ENCODE results near the gene GDAP2.
"Not testable (repeated sequence)": the region's sequence is repeated elsewhere in the genome, so short reads cannot be mapped to it uniquely, and the experiment has no call there.

GDAP2 gene

GRCh38 chr1:117929343-117930172 is at the start of gene GDAP2, which contains the start of gene WDR3:
GDAP2 (minus strand) TSS chr1:117929621; CDS start chr1:117920357, 9,264 bp downstream.
WDR3 (plus strand) TSS chr1:117929739; CDS start chr1:117933320, 3,581 bp downstream.
- peak; percentile 93 to 96 for DNase-seq

GRCh38 chr1:117976381-117976780 is 47.0 kb upstream of the GDAP2 start:
- DNase-seq, result no peak

GRCh38 chr1:117971777-117972176 is 42.4 kb upstream of the GDAP2 start:
- DNase-seq, result no peak

- no peak for DNase-seq
These were observed 40.8 kb upstream of the GDAP2 start for GRCh38 chr1:117970252-117970651.

GRCh38 chr1:117967881-117968280 is 38.5 kb upstream of the GDAP2 start:
- no peak for DNase-seq

GRCh38 chr1:117967477-117967876 is 38.1 kb upstream of the GDAP2 start:
- DNase-seq, result peak in 1 of 2 donors; percentile 37

GRCh38 chr1:117964290-117965038 is 35.0 kb upstream of the GDAP2 start:
- DNase-seq, result no peak

- no peak for DNase-seq
These were observed 29.9 kb upstream of the GDAP2 start for GRCh38 chr1:117959364-117959763.

- no peak for DNase-seq
These were observed 23.0 kb upstream of the GDAP2 start for GRCh38 chr1:117952386-117952785.

GRCh38 chr1:117942293-117942692 is 12.9 kb upstream of the GDAP2 start:
- DNase-seq, result no peak

- no peak for DNase-seq
These were observed 4.3 kb upstream of the GDAP2 start for GRCh38 chr1:117933769-117934168.

- DNase-seq, result no peak
These were observed 3.2 kb upstream of the GDAP2 start for GRCh38 chr1:117932576-117932975.

- DNase-seq, result no peak
These were observed 1.1 kb upstream of the GDAP2 start for GRCh38 chr1:117930484-117930883.

- no peak for DNase-seq
These were observed 689 bp upstream of the GDAP2 start for GRCh38 chr1:117930173-117930447.

- peak; percentile 11 to 43 for DNase-seq
These were observed 509 bp downstream of the GDAP2 start for GRCh38 chr1:117928881-117929342.

- DNase-seq, result no peak
These were observed 3.4 kb downstream of the GDAP2 start for GRCh38 chr1:117925981-117926380.

GRCh38 chr1:117922717-117923116 is 6.7 kb downstream of the GDAP2 start:
- DNase-seq, result not testable (repeated sequence)

GRCh38 chr1:117921991-117922390 is 7.4 kb downstream of the GDAP2 start:
- no peak for DNase-seq

GRCh38 chr1:117919376-117919775 is 10.0 kb downstream of the GDAP2 start:
- DNase-seq, result no peak

- no peak for DNase-seq
These were observed 18.4 kb downstream of the GDAP2 start for GRCh38 chr1:117911051-117911450.

GRCh38 chr1:117905019-117905418 is 24.4 kb downstream of the GDAP2 start:
- DNase-seq, result no peak

- DNase-seq, result no peak
These were observed 24.9 kb downstream of the GDAP2 start for GRCh38 chr1:117904485-117904884.

- DNase-seq, result no peak
These were observed 26.5 kb downstream of the GDAP2 start for GRCh38 chr1:117902944-117903343.

GRCh38 chr1:117899801-117900200 is 29.6 kb downstream of the GDAP2 start:
- DNase-seq, result no peak

All from hippocampal formation (tissue), 2 donors.